GM19240 (cell line): ENCODE data around the gene PCMTD2.
"Not testable (repeated sequence)": the region's sequence is repeated elsewhere in the genome, so short reads cannot be mapped to it uniquely, and the experiment has no call there.

ENCODE experiments used
- DNase-seq: peaks from one replicate; pipeline ENCODE4 v3.0.0; 2011; ENCODE audit warnings: low spot score; ENCODE audit not compliant: insufficient read length

PCMTD2 gene

DNA sequence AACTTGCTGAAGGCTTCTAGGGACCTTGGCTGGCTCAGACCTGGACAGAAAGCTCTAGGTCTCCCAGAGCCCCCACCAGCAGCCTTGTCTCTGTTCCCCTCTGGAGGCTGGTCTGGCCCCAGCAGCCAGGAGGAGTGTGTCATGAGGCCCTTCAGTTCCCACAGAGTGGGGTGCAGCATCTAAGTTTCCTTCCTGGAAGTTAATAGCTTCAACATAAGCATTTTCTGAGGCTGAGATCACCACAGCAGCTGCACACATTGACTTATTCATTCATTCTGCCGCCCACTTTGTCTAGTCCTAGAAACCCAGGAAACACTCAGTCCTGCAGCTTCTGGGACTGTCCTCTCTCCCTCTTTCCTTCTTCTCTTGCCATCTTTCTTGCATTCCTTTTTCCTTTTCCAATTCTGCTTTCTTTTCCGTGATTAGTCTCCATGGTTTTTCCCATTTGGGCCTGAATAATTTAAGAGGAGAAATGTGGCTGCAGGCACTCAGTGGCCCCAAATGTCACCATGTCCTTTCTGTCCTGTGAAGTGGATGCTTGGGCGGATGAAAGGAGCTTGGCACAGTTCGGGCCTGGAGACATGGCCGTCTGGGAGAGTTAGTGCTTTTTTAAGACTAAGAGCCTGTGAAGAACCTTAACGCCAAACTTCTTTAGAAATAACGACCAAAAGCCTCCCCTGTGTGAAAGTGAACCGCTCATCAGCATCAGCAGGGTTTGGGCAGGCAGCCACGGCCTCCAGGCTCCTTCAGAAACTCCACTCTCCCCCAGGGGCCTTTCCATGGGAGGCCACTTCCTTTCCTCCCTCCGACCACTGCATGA is 31.0 kb upstream of the PCMTD2 start:
- DNase-seq, result no peak

DNA sequence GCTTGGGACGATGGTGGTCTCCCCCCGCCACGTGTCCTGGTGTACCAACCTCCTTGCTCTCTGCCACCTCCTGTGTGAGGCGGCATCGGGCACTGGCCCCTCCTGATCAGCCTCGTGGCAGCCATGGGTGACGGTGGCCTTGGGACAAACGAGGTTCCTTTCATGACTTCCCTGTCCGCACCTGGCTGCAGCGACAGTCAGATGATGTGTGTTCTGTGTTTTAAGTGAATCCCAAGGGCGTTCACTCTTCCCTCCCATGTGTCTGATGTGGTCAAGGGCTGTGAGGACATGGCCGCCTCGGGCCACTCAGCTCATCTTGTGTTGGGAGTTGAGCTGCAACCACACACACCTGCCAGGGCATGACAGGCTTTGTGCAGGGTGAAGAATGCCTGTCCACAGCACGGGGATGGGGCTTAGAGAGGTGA is 30.4 kb upstream of the PCMTD2 start:
- DNase-seq, result no peak

GRCh38 chr20:64225828-64226598 is 29.5 kb upstream of the PCMTD2 start:
- no peak for DNase-seq

GRCh38 chr20:64226686-64227580 is 28.6 kb upstream of the PCMTD2 start:
- no peak for DNase-seq

DNA sequence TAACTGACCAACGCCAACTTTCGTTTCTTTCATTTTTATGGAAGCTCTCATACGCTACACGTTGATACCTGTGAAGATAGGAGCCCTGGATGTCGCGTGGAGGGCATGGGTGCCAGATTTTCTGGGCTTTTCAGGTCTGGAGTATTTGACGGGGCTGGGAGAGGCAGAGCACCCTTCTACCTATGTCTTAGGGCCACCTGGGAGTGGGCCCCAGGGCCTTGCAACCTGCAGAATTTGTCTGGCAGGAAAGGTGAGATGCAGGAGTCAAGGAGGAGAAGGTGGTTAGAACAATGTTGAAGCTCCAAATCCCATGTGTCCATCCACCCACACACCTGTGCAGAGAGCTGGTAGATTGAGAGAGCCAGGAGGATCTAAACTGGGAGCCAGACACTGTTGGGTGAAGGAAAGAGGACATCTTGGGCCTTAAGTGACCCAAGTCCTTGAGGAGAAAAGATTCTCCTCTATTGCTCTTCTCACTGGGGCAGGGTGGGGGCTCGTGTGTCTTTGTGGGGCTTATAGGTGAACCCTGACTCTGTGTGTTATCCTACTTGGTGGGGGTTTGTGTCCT is 27.4 kb upstream of the PCMTD2 start:
- no peak for DNase-seq

DNA sequence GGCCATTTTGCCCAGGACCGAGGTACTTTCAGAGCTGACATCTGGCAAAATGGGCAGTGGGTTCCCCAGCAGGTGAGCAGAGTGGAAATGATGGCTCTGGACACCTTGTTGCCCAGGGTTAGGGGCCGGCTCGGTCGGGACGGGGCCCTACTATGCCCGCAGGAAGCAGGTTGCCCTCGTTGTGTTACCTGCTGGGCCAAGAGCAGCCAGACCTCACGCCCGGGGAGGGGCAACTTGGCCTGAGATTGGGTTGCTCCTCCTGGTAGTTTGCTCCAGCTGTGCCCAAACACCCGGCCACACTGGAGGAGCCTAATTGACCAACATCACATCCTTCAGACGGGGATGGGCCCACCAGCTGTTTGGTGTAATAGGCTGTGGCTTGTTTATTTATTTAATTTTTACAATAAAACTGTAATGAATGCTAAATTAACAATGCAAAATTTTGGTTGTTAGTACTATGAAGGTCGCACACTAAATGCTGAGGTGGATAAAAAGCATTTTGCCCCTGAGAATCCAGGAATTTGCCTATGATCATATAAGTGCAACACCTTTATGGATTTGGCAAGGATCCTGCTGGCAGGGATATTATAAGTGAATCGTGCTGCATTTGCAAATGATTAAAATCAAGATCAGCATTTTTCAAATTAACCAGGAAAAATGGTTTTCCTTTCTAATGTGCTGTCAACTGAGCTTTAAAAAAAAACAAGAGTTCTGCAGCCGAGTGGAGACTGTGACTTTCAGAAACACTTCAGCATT is 26.6 kb upstream of the PCMTD2 start:
- DNase-seq, result no peak

DNA sequence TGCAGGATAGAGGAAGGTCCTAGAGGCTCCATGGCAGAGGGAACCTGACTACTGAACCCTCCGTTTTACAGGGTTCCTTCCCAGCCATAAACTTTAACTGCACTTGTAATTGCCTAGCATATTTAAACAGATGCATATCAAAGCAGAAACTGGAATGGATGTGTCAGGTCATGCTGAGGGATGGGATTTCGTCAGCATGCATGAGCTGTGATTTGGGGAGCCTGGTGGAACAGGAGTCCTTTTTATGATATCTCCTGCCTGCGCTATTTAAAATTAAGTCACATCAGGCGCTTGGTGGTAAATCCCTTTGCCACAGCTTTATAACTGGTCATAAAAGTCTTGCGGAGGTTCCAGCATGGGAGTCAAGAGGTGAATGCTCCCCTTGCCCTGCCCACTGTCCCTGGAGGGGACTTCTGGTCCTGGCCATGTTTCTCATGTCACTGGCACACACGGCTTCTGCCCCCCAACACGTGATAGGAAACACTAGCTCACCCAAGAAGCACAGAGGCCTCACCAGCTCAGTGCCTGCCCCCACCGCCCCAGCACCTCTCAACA is 26.0 kb upstream of the PCMTD2 start:
- no peak for DNase-seq

DNA sequence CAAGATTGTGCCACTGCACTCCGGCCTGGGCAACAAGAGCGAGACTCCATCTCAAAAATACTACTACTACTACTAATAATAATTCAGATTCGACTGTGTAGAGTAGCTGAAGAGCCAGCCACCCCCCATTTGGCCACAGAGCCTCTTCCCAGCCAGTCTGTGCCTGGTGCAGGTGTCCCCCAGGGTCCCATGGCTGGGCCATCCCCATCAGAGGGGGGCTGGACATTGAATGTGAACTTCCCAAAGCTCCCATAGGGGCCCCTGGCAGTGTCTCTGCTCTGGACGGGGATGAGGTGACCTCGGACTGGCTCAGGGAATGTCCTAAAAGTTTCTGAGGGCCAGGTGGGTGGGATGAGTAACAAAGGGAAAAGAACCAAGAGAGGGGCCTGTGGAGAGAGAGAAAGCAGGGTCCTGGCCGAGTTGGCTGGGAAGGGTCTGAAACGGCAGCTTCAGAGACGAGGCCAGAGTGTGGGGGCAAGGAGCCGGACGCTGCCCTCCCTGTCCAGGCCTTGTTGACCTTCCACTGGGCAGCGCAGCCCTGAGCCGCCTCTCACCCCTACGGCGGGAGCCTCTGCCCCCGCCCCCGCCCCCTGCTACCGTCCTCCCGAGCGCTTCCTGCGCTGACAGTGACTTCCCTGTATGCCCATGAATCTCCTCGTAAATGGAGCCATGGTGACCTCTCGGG is 24.9 kb upstream of the PCMTD2 start:
- no peak for DNase-seq

DNA sequence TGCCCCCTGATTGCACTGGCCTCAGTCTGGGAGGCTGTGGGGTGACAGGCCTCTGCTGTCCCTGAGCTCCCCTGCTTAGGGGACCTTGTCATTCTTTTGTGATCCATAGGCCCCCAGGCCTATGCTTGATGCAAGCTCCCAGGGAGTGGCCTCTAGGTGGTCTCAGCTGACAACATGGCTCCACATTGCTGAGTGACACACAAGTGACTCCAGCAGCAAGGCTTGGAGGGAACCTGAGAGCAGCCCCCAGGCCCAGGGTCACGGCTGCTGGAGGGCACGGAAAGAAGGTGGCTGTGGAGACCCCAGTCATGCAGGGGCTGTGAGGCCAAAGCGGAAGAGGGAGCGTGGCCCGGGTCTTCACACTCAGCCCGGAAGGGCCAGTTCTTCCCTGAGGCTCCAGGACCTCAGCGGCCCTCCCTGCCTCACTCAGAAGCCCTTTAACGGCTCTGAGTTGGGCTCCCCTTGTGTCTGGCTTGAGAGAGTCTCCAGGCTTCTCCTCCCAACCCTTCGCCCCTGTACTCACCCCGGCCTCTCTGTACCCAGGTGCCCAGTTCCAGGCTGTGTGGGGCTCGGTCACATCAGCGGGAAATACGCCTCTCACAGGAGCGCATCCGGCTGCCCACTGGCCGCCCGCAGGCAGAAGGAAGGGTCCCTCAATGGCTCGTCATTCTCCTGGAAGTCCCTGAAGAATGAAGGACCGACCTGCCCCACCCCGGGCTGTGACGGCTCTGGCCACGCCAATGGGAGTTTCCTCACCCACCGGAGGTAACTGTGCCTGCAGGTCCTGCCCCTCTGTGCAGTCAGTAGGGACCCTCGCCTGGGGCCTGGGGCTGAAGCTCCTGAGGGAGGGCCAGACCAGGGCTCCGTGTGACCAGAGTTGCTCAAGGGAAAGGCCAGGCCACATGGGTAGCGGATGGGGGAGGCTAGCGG is 23.7 kb upstream of the PCMTD2 start:
- DNase-seq, result no peak

- DNase-seq, result no peak
Measured at GRCh38 chr20:64232794-64233193, 22.8 kb upstream of the PCMTD2 start.

DNA sequence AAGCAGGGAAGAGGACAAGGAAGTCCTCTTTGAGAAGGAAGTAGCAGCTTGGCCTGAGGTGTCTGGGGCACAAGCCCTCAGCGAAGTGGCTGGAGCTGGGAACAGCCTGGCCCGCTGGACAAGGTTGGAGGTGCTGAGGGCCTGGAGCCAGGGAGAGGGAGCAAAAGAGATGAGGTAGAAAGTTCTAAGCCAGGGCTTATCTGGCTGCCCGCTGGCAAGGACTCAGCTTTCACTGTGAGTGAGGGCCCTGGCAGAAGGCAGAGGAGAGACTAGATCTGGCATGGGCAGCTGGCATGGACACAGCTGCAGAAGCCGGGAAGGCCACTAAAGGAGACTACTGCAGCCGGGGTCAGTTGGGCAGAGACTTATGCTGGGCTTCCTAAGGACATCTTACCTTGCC is 21.8 kb upstream of the PCMTD2 start:
- DNase-seq, result no peak

GRCh38 chr20:64234291-64234791 is 21.2 kb upstream of the PCMTD2 start:
- DNase-seq, result no peak

DNA sequence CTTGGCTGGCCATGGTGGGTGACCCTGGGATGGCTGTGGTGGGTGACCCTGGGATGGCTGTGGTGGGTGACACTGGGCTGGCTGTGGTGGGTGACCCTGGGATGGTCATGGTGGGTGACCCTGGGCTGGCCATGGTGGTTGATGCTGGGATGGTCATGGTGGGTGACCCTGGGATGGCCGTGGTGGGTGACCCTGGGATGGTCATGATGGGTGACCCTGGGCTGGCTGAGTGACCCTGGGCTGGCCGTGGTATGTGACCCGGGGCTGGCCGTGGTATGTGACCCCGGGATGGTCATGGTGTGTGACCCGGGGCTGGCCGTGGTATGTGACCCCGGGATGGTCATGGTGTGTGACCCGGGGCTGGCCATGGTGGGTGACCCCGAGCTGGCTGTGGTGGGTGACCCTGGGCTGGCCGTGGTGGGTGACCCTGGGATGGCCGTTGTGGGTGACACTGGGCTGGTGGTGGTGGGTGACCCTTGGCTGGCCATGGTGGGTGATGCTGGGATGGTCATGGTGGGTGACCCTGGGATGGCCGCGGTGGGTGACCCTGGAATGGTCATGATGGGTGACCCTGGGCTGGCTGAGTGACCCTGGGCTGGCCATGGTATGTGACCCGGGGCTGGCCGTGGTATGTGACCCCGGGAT is 20.5 kb upstream of the PCMTD2 start:
- DNase-seq, result not testable (repeated sequence)

GRCh38 chr20:64236137-64237088 is 19.1 kb upstream of the PCMTD2 start:
- no peak for DNase-seq

DNA sequence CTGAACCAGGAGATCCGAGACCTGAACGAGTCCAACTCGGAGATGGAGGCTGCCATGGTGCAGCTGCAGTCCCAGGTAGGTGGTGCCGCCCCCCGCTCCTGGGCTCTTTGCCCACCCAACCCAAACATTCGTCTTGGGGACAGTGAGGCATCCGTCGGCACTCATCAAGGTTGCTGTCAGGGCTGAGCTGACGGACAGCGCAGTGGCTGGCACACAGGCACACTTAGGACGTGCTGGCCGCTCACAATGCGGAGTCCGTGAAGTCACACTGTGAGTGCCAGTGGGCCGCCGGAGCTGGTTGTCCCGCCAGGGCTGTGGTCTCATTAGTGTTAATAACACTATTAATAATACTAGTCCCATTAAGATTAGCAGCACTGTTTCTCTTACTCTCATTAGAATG is 18.2 kb upstream of the PCMTD2 start:
- DNase-seq, result no peak

DNA sequence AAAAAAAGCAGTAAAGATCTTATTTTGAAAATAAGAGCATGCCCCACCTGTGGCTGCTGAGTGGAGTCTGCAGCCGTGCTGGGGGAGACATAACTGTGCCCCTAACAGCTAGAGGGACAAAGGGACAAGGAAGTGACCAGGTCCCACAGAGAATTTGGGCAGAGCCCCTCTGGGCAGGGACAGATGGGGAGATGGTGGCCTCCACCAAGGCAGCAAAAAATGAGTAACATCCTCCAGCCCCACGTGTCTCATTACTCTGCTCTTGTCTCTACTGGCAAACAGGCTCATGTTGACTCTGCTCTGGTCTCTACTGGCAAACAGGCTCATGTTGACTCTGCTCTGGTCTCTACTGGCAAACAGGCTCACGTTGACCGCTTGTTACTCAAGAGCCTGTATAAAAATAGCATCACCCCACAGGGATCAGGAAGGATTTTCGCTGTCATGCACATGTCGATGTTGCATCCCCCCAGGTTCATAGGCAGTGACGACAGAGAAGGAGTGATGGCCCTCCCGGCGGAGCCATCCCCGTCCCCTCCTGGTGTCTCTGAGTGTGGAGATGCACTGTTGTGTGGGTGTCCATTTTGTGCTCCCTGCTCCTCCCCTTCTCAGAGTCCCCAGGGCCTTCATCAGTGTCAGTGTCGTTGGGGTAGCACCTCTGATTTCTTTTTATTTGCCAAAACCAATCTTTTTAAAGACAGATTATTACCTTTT is 17.3 kb upstream of the PCMTD2 start:
- DNase-seq, result no peak
